ENCODE measurements around the gene DYNC2I2. TPM values are rescaled to one million over a fixed set of nuclear protein-coding genes. Genes with fewer than 3 reads are reported as not detected.

The DYNC2I2 gene
- total and polyA plus RNA-seq, 10 of the 15 experiments (the other 5 are each of a cell fraction or from before 2014, with no cell fraction given) = 0.89 to 118 (median 47.9) TPM

DNA sequence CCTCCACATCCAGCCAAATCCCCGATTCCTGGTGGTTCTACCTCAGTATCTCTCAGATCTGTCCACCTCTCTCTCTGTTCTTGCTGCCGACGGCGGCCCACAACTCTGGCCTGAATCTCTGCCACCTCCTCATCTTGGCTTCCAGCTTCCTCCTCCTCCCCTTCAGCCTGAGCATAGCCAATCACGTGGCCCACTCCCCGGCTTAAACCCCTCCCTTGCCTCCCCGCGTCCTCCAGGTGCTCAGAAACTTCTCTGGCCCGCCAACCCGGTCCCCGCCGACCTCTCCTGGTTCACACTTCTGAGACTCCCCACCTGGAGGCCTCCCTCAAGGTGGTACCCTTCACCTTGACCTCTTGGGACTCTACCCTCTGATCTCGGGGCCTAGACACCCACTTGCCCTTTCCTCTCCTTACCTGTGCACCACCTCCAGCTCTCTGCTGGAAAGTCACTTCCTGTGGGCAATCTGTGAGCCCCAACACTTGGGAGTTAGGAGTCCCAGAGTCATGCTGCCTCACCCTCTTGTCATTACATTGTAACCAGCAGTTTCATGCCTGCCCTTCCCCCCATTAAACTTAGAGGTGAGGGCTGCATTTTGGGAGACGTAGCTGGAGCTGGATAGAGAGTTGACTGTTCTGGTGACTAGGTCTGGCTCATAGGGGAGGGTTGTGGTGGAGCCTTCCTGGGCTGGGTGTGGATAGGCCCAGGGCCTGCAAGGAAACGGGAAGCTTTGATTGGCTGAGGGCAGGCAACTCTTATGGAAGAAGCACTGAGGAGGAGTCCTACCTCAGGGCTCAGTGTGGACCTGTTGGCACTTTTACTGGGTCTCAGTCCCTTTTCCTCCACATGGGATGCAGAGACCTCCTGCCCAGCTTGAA is 27.9 kb upstream of the DYNC2I2 start (continued):
- TF ChIP-seq HDGF (IDR thresholded peaks at IDR 0.05) (no peak; the same call in none of the 2 replicates), PAX8 (IDR thresholded peaks at IDR 0.05) (no peak), NFIC (IDR thresholded peaks at IDR 0.05; ENCODE audit: low read depth, low read length) (no peak), ZZZ3 (IDR thresholded peaks at IDR 0.05; ENCODE audit: control insufficient read depth, insufficient read length, low read depth) (no peak), NFYA (IDR thresholded peaks at IDR 0.05; ENCODE audit: borderline replicate concordance, low read depth, low read length) (no peak), SMARCA5 (IDR thresholded peaks at IDR 0.05) (peak; percentile 60; the same call in 1 of the 2 replicates), CREM (IDR thresholded peaks at IDR 0.05; ENCODE audit: low read depth) (0 out of 2 replicates have a peak, but pooled peaks have one; percentile 1), ZNF384 (IDR thresholded peaks at IDR 0.05; ENCODE audit: borderline replicate concordance, low read depth, low read length) (no peak), NRF1 (conservative IDR thresholded peaks at IDR 0.05; ENCODE audit: low read depth, low read length) (no peak), ZBED1 (IDR thresholded peaks at IDR 0.05; ENCODE audit: borderline replicate concordance) (peak; percentile 43; the same call in 1 of the 2 replicates), BACH1 (IDR thresholded peaks at IDR 0.05; ENCODE audit: borderline replicate concordance) (peak; percentile 38; the same call in 1 of the 2 replicates), STAT3 (IDR thresholded peaks at IDR 0.05; ENCODE audit: low read depth, low read length) (no peak), LARP7 (IDR thresholded peaks at IDR 0.05) (no peak), HDAC2 (IDR thresholded peaks at IDR 0.05) (no peak), MYB (IDR thresholded peaks at IDR 0.05; ENCODE audit: borderline replicate concordance, low read depth, low read length) (no peak)
- TF ChIP-seq, protein P1, sequence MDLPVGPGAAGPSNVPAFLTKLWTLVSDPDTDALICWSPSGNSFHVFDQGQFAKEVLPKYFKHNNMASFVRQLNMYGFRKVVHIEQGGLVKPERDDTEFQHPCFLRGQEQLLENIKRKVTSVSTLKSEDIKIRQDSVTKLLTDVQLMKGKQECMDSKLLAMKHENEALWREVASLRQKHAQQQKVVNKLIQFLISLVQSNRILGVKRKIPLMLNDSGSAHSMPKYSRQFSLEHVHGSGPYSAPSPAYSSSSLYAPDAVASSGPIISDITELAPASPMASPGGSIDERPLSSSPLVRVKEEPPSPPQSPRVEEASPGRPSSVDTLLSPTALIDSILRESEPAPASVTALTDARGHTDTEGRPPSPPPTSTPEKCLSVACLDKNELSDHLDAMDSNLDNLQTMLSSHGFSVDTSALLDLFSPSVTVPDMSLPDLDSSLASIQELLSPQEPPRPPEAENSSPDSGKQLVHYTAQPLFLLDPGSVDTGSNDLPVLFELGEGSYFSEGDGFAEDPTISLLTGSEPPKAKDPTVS (IDR thresholded peaks at IDR 0.05; ENCODE audit: low read depth, low read length) = no peak
- TF ChIP-seq, protein P2, sequence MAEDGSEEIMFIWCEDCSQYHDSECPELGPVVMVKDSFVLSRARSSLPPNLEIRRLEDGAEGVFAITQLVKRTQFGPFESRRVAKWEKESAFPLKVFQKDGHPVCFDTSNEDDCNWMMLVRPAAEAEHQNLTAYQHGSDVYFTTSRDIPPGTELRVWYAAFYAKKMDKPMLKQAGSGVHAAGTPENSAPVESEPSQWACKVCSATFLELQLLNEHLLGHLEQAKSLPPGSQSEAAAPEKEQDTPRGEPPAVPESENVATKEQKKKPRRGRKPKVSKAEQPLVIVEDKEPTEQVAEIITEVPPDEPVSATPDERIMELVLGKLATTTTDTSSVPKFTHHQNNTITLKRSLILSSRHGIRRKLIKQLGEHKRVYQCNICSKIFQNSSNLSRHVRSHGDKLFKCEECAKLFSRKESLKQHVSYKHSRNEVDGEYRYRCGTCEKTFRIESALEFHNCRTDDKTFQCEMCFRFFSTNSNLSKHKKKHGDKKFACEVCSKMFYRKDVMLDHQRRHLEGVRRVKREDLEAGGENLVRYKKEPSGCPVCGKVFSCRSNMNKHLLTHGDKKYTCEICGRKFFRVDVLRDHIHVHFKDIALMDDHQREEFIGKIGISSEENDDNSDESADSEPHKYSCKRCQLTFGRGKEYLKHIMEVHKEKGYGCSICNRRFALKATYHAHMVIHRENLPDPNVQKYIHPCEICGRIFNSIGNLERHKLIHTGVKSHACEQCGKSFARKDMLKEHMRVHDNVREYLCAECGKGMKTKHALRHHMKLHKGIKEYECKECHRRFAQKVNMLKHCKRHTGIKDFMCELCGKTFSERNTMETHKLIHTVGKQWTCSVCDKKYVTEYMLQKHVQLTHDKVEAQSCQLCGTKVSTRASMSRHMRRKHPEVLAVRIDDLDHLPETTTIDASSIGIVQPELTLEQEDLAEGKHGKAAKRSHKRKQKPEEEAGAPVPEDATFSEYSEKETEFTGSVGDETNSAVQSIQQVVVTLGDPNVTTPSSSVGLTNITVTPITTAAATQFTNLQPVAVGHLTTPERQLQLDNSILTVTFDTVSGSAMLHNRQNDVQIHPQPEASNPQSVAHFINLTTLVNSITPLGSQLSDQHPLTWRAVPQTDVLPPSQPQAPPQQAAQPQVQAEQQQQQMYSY (CRISPR knock-in tag; IDR thresholded peaks at IDR 0.05) = no peak
- TF ChIP-seq, protein P3, sequence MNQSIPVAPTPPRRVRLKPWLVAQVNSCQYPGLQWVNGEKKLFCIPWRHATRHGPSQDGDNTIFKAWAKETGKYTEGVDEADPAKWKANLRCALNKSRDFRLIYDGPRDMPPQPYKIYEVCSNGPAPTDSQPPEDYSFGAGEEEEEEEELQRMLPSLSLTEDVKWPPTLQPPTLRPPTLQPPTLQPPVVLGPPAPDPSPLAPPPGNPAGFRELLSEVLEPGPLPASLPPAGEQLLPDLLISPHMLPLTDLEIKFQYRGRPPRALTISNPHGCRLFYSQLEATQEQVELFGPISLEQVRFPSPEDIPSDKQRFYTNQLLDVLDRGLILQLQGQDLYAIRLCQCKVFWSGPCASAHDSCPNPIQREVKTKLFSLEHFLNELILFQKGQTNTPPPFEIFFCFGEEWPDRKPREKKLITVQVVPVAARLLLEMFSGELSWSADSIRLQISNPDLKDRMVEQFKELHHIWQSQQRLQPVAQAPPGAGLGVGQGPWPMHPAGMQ (IDR thresholded peaks at IDR 0.05; ENCODE audit: borderline replicate concordance) = no peak
- TF ChIP-seq, protein P4, sequence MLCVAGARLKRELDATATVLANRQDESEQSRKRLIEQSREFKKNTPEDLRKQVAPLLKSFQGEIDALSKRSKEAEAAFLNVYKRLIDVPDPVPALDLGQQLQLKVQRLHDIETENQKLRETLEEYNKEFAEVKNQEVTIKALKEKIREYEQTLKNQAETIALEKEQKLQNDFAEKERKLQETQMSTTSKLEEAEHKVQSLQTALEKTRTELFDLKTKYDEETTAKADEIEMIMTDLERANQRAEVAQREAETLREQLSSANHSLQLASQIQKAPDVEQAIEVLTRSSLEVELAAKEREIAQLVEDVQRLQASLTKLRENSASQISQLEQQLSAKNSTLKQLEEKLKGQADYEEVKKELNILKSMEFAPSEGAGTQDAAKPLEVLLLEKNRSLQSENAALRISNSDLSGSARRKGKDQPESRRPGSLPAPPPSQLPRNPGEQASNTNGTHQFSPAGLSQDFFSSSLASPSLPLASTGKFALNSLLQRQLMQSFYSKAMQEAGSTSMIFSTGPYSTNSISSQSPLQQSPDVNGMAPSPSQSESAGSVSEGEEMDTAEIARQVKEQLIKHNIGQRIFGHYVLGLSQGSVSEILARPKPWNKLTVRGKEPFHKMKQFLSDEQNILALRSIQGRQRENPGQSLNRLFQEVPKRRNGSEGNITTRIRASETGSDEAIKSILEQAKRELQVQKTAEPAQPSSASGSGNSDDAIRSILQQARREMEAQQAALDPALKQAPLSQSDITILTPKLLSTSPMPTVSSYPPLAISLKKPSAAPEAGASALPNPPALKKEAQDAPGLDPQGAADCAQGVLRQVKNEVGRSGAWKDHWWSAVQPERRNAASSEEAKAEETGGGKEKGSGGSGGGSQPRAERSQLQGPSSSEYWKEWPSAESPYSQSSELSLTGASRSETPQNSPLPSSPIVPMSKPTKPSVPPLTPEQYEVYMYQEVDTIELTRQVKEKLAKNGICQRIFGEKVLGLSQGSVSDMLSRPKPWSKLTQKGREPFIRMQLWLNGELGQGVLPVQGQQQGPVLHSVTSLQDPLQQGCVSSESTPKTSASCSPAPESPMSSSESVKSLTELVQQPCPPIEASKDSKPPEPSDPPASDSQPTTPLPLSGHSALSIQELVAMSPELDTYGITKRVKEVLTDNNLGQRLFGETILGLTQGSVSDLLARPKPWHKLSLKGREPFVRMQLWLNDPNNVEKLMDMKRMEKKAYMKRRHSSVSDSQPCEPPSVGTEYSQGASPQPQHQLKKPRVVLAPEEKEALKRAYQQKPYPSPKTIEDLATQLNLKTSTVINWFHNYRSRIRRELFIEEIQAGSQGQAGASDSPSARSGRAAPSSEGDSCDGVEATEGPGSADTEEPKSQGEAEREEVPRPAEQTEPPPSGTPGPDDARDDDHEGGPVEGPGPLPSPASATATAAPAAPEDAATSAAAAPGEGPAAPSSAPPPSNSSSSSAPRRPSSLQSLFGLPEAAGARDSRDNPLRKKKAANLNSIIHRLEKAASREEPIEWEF (IDR thresholded peaks at IDR 0.05; ENCODE audit: insufficient replicate concordance, low read depth, low read length) = no peak

Measured in GM12878 (cell line).